ENCODE results near the gene PTPRN2. TPM values are rescaled to one million over a fixed set of nuclear protein-coding genes. Genes with fewer than 3 reads are reported as not detected.

Gene PTPRN2
- polyA plus RNA-seq, 1 of the 3 experiments (the other 2 are of a cell fraction), result 4.0 TPM

DNA sequence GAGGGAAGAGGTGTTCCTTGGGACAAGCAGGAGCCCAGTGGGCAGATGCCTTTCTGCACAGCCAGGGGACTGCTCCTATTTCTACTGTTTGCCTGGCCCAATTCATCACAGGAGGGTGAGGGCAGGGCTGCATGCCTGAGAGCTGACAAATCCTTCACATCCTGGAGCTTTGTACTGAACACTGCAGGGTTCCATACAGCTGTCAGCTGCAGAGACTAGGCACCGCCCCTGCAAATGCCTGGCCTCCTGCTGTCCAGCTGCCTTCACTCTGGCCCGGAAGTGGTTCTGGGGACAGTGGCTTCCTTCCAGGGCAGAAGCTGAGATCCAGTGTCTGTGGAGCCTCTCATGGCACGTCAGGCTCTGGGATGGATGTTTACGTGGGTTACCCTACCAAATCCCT, 780.1 kb downstream of the PTPRN2 start:
- DNase-seq, result no peak
- H3K27me3 ChIP-seq (ENCODE audit: insufficient read depth), result no peaks in the 10 kb centered on the region
- H3F3A ChIP-seq (replicated peaks; ENCODE audit: insufficient read depth), result no peaks in the 10 kb centered on the region
- H3K79me2 ChIP-seq (ENCODE audit: insufficient read depth), result no peaks in the 10 kb centered on the region
- H3K4me2 ChIP-seq, result no peak overlapping the region
- CTCF ChIA-PET, result no interaction called here
- H2AFZ ChIP-seq (ENCODE audit: low read depth), result no peak overlapping the region
- POLR2A ChIA-PET, result no interaction called here
- 26% methylated on average over 4 of the region's 4 CpGs for WGBS (ENCODE audit: low lambda C conversion rate)
- no peak overlapping the region for H3K27ac ChIP-seq (ENCODE audit: low read depth in 2 of 2, low read length in 1 of 2)
- H3K9ac ChIP-seq, result no peak overlapping the region
- TF ChIP-seq TEAD4 (IDR thresholded peaks at IDR 0.05; ENCODE audit: borderline replicate concordance, insufficient read depth), result no peak
- TF ChIP-seq, protein P1, sequence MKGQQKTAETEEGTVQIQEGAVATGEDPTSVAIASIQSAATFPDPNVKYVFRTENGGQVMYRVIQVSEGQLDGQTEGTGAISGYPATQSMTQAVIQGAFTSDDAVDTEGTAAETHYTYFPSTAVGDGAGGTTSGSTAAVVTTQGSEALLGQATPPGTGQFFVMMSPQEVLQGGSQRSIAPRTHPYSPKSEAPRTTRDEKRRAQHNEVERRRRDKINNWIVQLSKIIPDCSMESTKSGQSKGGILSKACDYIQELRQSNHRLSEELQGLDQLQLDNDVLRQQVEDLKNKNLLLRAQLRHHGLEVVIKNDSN (IDR thresholded peaks at IDR 0.05; ENCODE audit: borderline replicate concordance, low read depth), result no peak
- TF ChIP-seq, protein P2, sequence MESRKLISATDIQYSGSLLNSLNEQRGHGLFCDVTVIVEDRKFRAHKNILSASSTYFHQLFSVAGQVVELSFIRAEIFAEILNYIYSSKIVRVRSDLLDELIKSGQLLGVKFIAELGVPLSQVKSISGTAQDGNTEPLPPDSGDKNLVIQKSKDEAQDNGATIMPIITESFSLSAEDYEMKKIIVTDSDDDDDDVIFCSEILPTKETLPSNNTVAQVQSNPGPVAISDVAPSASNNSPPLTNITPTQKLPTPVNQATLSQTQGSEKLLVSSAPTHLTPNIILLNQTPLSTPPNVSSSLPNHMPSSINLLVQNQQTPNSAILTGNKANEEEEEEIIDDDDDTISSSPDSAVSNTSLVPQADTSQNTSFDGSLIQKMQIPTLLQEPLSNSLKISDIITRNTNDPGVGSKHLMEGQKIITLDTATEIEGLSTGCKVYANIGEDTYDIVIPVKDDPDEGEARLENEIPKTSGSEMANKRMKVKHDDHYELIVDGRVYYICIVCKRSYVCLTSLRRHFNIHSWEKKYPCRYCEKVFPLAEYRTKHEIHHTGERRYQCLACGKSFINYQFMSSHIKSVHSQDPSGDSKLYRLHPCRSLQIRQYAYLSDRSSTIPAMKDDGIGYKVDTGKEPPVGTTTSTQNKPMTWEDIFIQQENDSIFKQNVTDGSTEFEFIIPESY (IDR thresholded peaks at IDR 0.05; ENCODE audit: borderline replicate concordance, low read depth), result no peak
- TF ChIP-seq NRF1 (IDR thresholded peaks at IDR 0.05; ENCODE audit: low read depth, low read length), result no peak
- no peak for TF ChIP-seq ELF1 (IDR thresholded peaks at IDR 0.05)
- TF ChIP-seq MXI1 (IDR thresholded peaks at IDR 0.05; ENCODE audit: low read depth, low read length), result no peak
- no peak for TF ChIP-seq GABPA (IDR thresholded peaks at IDR 0.05; ENCODE audit: low read depth)
- TF ChIP-seq RCOR1 (IDR thresholded peaks at IDR 0.05; ENCODE audit: low read length), result no peak
- TF ChIP-seq EP300 (IDR thresholded peaks at IDR 0.05; ENCODE audit: borderline replicate concordance in 1 of 2, low read depth in 1 of 2, low read length in 1 of 2), result no peak
- TF ChIP-seq FOSL2 (IDR thresholded peaks at IDR 0.05; ENCODE audit: borderline replicate concordance, low read depth), result no peak
- no peaks in the 10 kb centered on the region for H3K36me3 ChIP-seq (replicated peaks in 1 of 2; ENCODE audit: control insufficient read depth in 1 of 2, insufficient read depth in 2 of 2, low read length in 1 of 2)
- no peaks in the 10 kb centered on the region for H3K9me2 ChIP-seq
- H4K20me1 ChIP-seq (ENCODE audit: insufficient read depth), result no peaks in the 10 kb centered on the region
- no peak overlapping the region for H3K4me3 ChIP-seq (ENCODE audit: low read depth in 2 of 2, low read length in 1 of 2)
- no peaks in the 10 kb centered on the region for H3K9me3 ChIP-seq
- H3K4me1 ChIP-seq (ENCODE audit: control insufficient read depth in 1 of 2, insufficient read depth in 2 of 2, low read depth in 1 of 2, low read length in 1 of 2), result peaks cover 0 to 5% of the 10 kb centered on the region in 2 experiments; a peak in 1 of 4 replicates

DNA sequence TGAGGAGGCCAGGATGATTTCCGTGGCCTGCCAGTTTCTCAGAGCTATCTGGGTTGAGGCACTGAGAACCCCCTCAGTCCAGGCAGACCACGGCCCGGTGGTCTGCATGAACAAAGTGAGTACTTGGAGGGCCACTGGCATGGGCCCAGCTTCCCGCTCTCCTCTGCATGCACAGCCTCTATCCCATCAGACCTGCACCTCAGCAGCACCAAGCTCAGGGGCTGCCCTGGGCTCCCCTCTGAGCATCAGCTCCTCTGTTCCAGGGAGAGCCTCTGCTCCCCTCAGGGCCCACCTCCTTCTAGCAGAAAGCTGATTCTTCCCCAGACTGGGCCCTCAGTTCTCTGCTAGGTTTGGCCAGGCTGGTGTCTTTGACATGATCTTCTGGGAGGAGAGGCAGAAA, 780.9 kb downstream of the PTPRN2 start:
- Histone ChIP-seq H3K4me1 (ENCODE audit: control insufficient read depth in 1 of 2, insufficient read depth in 2 of 2, low read depth in 1 of 2, low read length in 1 of 2) (peaks cover 0 to 5% of the 10 kb centered on the region in 2 experiments; a peak in 1 of 4 replicates), H3F3A (replicated peaks; ENCODE audit: insufficient read depth) (no peaks in the 10 kb centered on the region), H3K9ac (no peak overlapping the region), H3K36me3 (replicated peaks in 1 of 2; ENCODE audit: control insufficient read depth in 1 of 2, insufficient read depth in 2 of 2, low read length in 1 of 2) (no peaks in the 10 kb centered on the region), H3K27ac (ENCODE audit: low read depth in 2 of 2, low read length in 1 of 2) (no peak overlapping the region), H4K20me1 (ENCODE audit: insufficient read depth) (no peaks in the 10 kb centered on the region), H3K4me2 (no peak overlapping the region), H3K4me3 (ENCODE audit: low read depth in 2 of 2, low read length in 1 of 2) (no peak overlapping the region), H2AFZ (ENCODE audit: low read depth) (no peak overlapping the region), H3K9me3 (no peaks in the 10 kb centered on the region), H3K79me2 (ENCODE audit: insufficient read depth) (no peaks in the 10 kb centered on the region), H3K27me3 (ENCODE audit: insufficient read depth) (no peaks in the 10 kb centered on the region), H3K9me2 (no peaks in the 10 kb centered on the region)
- POLR2A ChIA-PET, result interaction anchor here (0.6 kb wide), 1 partner anchor 19 kb away, joined by 3 read pairs; no protein-coding TSS in a partner anchor
- CTCF ChIA-PET, result no interaction called here
- WGBS (ENCODE audit: low lambda C conversion rate), result 43% methylated on average over 4 of the region's 4 CpGs
- no peak for DNase-seq
- TF ChIP-seq FOXM1 (IDR thresholded peaks at IDR 0.05; ENCODE audit: low read depth) (no peak), NFIC (IDR thresholded peaks at IDR 0.05; ENCODE audit: borderline replicate concordance) (no peak), GABPA (IDR thresholded peaks at IDR 0.05; ENCODE audit: low read depth) (no peak), RCOR1 (IDR thresholded peaks at IDR 0.05; ENCODE audit: low read length) (no peak), RXRA (IDR thresholded peaks at IDR 0.05; ENCODE audit: borderline replicate concordance, low read depth) (no peak), TCF12 (IDR thresholded peaks at IDR 0.05) (no peak), RAD21 (IDR thresholded peaks at IDR 0.05; ENCODE audit: low read length) (no peak), RFX5 (IDR thresholded peaks at IDR 0.05; ENCODE audit: low read length) (no peak), FOSL2 (IDR thresholded peaks at IDR 0.05; ENCODE audit: borderline replicate concordance, low read depth) (no peak), MEF2A (IDR thresholded peaks at IDR 0.05; ENCODE audit: borderline replicate concordance, low read depth) (no peak), POLR2AphosphoS5 (IDR thresholded peaks at IDR 0.05; ENCODE audit: low read depth, low read length) (no peak)
- TF ChIP-seq, protein P3, sequence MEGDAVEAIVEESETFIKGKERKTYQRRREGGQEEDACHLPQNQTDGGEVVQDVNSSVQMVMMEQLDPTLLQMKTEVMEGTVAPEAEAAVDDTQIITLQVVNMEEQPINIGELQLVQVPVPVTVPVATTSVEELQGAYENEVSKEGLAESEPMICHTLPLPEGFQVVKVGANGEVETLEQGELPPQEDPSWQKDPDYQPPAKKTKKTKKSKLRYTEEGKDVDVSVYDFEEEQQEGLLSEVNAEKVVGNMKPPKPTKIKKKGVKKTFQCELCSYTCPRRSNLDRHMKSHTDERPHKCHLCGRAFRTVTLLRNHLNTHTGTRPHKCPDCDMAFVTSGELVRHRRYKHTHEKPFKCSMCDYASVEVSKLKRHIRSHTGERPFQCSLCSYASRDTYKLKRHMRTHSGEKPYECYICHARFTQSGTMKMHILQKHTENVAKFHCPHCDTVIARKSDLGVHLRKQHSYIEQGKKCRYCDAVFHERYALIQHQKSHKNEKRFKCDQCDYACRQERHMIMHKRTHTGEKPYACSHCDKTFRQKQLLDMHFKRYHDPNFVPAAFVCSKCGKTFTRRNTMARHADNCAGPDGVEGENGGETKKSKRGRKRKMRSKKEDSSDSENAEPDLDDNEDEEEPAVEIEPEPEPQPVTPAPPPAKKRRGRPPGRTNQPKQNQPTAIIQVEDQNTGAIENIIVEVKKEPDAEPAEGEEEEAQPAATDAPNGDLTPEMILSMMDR (IDR thresholded peaks at IDR 0.05), result no peak
- TF ChIP-seq, protein P4, sequence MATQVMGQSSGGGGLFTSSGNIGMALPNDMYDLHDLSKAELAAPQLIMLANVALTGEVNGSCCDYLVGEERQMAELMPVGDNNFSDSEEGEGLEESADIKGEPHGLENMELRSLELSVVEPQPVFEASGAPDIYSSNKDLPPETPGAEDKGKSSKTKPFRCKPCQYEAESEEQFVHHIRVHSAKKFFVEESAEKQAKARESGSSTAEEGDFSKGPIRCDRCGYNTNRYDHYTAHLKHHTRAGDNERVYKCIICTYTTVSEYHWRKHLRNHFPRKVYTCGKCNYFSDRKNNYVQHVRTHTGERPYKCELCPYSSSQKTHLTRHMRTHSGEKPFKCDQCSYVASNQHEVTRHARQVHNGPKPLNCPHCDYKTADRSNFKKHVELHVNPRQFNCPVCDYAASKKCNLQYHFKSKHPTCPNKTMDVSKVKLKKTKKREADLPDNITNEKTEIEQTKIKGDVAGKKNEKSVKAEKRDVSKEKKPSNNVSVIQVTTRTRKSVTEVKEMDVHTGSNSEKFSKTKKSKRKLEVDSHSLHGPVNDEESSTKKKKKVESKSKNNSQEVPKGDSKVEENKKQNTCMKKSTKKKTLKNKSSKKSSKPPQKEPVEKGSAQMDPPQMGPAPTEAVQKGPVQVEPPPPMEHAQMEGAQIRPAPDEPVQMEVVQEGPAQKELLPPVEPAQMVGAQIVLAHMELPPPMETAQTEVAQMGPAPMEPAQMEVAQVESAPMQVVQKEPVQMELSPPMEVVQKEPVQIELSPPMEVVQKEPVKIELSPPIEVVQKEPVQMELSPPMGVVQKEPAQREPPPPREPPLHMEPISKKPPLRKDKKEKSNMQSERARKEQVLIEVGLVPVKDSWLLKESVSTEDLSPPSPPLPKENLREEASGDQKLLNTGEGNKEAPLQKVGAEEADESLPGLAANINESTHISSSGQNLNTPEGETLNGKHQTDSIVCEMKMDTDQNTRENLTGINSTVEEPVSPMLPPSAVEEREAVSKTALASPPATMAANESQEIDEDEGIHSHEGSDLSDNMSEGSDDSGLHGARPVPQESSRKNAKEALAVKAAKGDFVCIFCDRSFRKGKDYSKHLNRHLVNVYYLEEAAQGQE (IDR thresholded peaks at IDR 0.05; ENCODE audit: low read depth, low read length), result no peak
- TF ChIP-seq, protein P1 (IDR thresholded peaks at IDR 0.05; ENCODE audit: borderline replicate concordance, low read depth), result no peak
